PC-9 (cell line): ENCODE measurements around the gene PTPN18. TPM values are rescaled to one million over a fixed set of nuclear protein-coding genes. Genes with fewer than 3 reads are reported as not detected.
A peak's percentile ranks its signal among the peaks of the same experiment; 100 is the strongest.

Source experiments
- Bru-seq: library from RNA; stranded (reverse); fragments of 400-500 nt; gene quantifications from one replicate; lab custom pipeline; 2021; lab: Mats Ljungman, UMichigan
- BruChase-seq, 2 experiments: library from RNA; stranded (reverse); fragments of 400-500 nt; gene quantifications; one replicate each; lab custom pipeline; 2021; lab: Mats Ljungman, UMichigan
- BruUV-seq: library from RNA; stranded (reverse); fragments of 400-500 nt; replicated peaks from 2 replicates; lab custom pipeline; 2021; lab: Mats Ljungman, UMichigan
- CTCF ChIA-PET: fragments of 300-600 bp; sonication (Branson Sonifier 250); formaldehyde crosslinking; loops from one replicate; lab custom pipeline; 2022; ENCODE audit warnings: antibody characterized with exemption; lab: Charles Lee
- POLR2A ChIA-PET: fragments of 300-600 bp; sonication (Branson Sonifier 250); formaldehyde crosslinking; loops from one replicate; lab custom pipeline; 2022; ENCODE audit warnings: antibody characterized with exemption; ENCODE audit not compliant: unreplicated experiment; lab: Charles Lee
- DNase-seq, 2 experiments: peaks; one replicate each; pipeline versions ENCODE4 v3.0.0 to v3.0.0-alpha.2; 2015 to 2022; ENCODE audit warnings: mixed read lengths in 1 of 2
- H2AFZ ChIP-seq: fragments of 200-600 bp; sonication (generic); 2 replicates; pipeline ENCODE4 v1.8.1; 2017; ENCODE audit warnings: antibody characterized with exemption
- H3F3A ChIP-seq: fragments of 200-600 bp; sonication (generic); 2 replicates; pipeline ENCODE4 v1.8.1; 2017; ENCODE audit warnings: antibody characterized with exemption, mild to moderate bottlenecking, low read depth; ENCODE audit not compliant: insufficient read depth
- H3K27ac ChIP-seq: fragments of 200-600 bp; sonication (generic); 2 replicates; pipeline ENCODE4 v1.6.1; 2016; ENCODE audit warnings: mixed run types
- H3K27me3 ChIP-seq: fragments of 200-600 bp; sonication (generic); 2 replicates; pipeline ENCODE4 v1.6.1; 2016; ENCODE audit warnings: low read depth, mixed run types; ENCODE audit not compliant: insufficient read depth
- H3K36me3 ChIP-seq: fragments of 200-600 bp; sonication (generic); 2 replicates; pipeline ENCODE4 v1.6.1; 2016; ENCODE audit warnings: low read depth, mixed run types
- H3K4me1 ChIP-seq: fragments of 200-600 bp; sonication (generic); replicated peaks from 2 replicates; pipeline ENCODE4 v1.6.1; 2016; ENCODE audit warnings: mixed run types; ENCODE audit not compliant: insufficient read depth
- H3K4me2 ChIP-seq: fragments of 200-600 bp; sonication (generic); 2 replicates; pipeline ENCODE4 v1.6.1; 2017; ENCODE audit warnings: mixed run types
- H3K4me3 ChIP-seq: fragments of 200-600 bp; sonication (generic); 2 replicates; pipeline ENCODE4 v1.6.1; 2016; ENCODE audit warnings: mixed run types
- H3K79me2 ChIP-seq: fragments of 200-600 bp; sonication (generic); 2 replicates; pipeline ENCODE4 v1.6.1; 2017; ENCODE audit warnings: low read depth, mixed run types
- H3K9me2 ChIP-seq: fragments of 200-600 bp; sonication (generic); 2 replicates; pipeline ENCODE4 v1.8.1; 2017; ENCODE audit warnings: mild to moderate bottlenecking; ENCODE audit not compliant: insufficient read depth
- H3K9me3 ChIP-seq: fragments of 200-600 bp; sonication (generic); 2 replicates; pipeline ENCODE4 v1.8.1; 2016; ENCODE audit warnings: low read depth; ENCODE audit not compliant: insufficient read depth
- H4K20me1 ChIP-seq: fragments of 200-600 bp; sonication (generic); 2 replicates; pipeline ENCODE4 v1.8.1; 2017; ENCODE audit not compliant: insufficient read depth
- CTCF ChIP-seq: fragments of 200-600 bp; sonication (generic); conservative IDR thresholded peaks from 2 replicates; pipeline ENCODE4 v1.6.1; 2017; ENCODE audit warnings: mixed run types, antibody characterized with exemption, mild to moderate bottlenecking, moderate library complexity
- EZH2 ChIP-seq: fragments of 200-600 bp; sonication (generic); IDR thresholded peaks from 2 replicates; pipeline ENCODE4 v1.8.0; 2017; ENCODE audit warnings: antibody characterized with exemption, low read depth
- intact Hi-C: fragments of 100-400 bp; cut with micrococcal nuclease; formaldehyde crosslinking; loops from one replicate; pipeline ENCODE4 v1.10.0; 2022; ENCODE audit not compliant: unreplicated experiment
- long read RNA-seq: library from polyadenylated mRNA; stranded (forward); transcript quantifications from one replicate; pipeline ENCODE4 v2.0.0, GENCODE V29; 2022
- total RNA-seq: library from RNA; stranded (reverse); gene quantifications from 2 replicates; pipeline ENCODE4 v1.2.3, GENCODE V29; 2021

Gene PTPN18, protein sequence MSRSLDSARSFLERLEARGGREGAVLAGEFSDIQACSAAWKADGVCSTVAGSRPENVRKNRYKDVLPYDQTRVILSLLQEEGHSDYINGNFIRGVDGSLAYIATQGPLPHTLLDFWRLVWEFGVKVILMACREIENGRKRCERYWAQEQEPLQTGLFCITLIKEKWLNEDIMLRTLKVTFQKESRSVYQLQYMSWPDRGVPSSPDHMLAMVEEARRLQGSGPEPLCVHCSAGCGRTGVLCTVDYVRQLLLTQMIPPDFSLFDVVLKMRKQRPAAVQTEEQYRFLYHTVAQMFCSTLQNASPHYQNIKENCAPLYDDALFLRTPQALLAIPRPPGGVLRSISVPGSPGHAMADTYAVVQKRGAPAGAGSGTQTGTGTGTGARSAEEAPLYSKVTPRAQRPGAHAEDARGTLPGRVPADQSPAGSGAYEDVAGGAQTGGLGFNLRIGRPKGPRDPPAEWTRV
- total RNA-seq (54.5 and 55.9 TPM in 2 replicates), Bru-seq, nascent RNA (percentile 59 among the genes with signal in this experiment), BruChase-seq, experiment 1, labeled RNA remaining after a 2-hour chase (percentile 72 among the genes with signal in this experiment), BruChase-seq, experiment 2, labeled RNA remaining after a 6-hour chase (percentile 77 among the genes with signal in this experiment)
- long read RNA-seq, transcript PTPN18-207 (2 exons, 1,717 nt), result major isoform, 5 of 32 reads
- long read RNA-seq, partial matches to known transcripts, result 4 of 32 reads
- long read RNA-seq, other reads (novel, unspliced or antisense), result 16 of 32 reads

DNA sequence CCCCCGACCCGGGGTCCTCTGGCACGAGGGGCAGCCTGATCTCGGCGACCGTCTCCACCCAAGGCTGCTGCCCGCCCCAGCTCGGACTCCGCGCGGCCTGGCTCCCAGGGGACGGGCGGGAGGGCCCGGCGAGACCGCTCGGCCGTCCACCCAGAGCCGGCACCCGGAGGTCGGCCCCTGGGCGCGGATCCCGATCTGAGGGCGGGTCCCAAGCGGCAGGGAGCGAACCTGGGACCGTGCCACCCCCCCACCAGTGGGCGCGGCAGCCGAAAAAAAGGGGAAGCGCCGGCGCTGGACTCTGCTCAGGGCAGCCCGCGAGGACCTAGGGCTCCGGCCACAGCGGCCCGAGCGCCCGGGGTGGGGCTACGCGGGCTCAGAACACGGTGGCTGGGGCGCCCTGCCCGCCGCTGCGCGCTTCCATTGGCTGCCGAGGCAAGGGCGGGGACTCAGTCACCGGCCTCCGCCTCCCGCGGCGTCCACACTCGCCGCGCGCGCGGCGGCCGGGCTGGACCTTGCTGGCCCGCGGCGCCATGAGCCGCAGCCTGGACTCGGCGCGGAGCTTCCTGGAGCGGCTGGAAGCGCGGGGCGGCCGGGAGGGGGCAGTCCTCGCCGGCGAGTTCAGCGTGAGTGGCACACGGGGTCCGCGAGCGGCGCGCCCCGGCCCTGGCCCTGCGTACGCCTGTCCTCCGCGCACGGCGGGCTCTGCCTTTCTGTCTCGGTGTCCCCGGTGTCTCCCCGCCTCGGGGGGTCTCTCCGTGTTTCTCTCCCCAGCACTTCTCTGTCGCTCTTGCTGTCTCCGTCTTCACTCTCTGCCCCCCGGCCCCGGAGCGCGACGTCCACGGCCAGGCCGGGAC is at the start of gene PTPN18:
TSS of gene PTPN18 (plus strand) at position 479 of the 854 bp plus-strand sequence. CDS start at position 531, 52 bp downstream.
- POLR2A ChIA-PET, result no interaction called here
- H3K27ac ChIP-seq, result no peak within 1 kb of the TSS
- intact Hi-C loops, result loop anchor here (1.0 to 5.0 kb wide), 3 partner anchors 16 to 36 kb away; no protein-coding TSS in a partner anchor
- peaks cover 6% of the 10 kb centered on the region; the same call in 1 of the 2 replicates for H3F3A ChIP-seq
- no peaks in the 10 kb centered on the region for H4K20me1 ChIP-seq
- CTCF ChIA-PET, result no interaction called here
- TF ChIP-seq CTCF (peak; percentile 42; the same call in 1 of the 2 replicates), EZH2 (no peak)
- 0 out of 2 replicates have a peak, but pooled peaks cover 7% of the 10 kb centered on the region for H3K79me2 ChIP-seq
- peak within 1 kb of the TSS; percentile 90 for H3K4me2 ChIP-seq
- no peaks in the 10 kb centered on the region for H3K36me3 ChIP-seq
- peak within 1 kb of the TSS; percentile 97 for H2AFZ ChIP-seq
- no TSS peak for BruUV-seq
- no peaks in the 10 kb centered on the region for H3K27me3 ChIP-seq
- peak within 1 kb of the TSS; percentile 88 for H3K4me3 ChIP-seq
- peak; percentile 75 to 87 for DNase-seq
- H3K9me3 ChIP-seq, result no peaks in the 10 kb centered on the region
- H3K9me2 ChIP-seq, result no peaks in the 10 kb centered on the region
- H3K4me1 ChIP-seq, result peaks cover 16% of the 10 kb centered on the region

DNA sequence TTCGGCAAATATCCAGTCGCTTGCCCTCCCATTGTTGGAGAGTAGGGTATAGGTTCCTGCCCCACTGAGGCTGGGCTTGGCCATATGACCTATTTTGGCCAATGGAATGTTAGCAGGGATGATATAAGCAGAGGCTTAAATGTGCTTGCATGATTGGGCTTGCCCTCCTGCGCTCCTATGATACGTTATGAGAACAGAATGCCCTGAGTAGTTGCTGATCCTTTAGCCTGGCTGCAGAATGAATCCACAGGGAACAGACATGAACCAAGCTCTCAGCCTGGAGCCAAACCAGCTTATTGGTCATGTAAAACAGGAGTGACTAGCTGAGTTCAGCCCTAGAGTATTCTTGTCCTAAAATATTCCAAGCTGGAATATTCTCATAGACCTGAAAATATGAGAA is 48.0 kb upstream of the PTPN18 start:
- TF ChIP-seq EZH2, result no peak
- no peak for TF ChIP-seq CTCF
- intact Hi-C loops, result no loop called here
- Histone ChIP-seq H3K4me1 (no peaks in the 10 kb centered on the region), H3K9me3 (no peaks in the 10 kb centered on the region), H3K4me3 (no peak overlapping the region), H3K27me3 (peaks cover 84% of the 10 kb centered on the region), H3K4me2 (no peak overlapping the region), H3K79me2 (no peaks in the 10 kb centered on the region), H4K20me1 (no peaks in the 10 kb centered on the region), H3K36me3 (no peaks in the 10 kb centered on the region), H2AFZ (no peak overlapping the region), H3K9me2 (no peaks in the 10 kb centered on the region), H3K27ac (no peak overlapping the region), H3F3A (no peaks in the 10 kb centered on the region)
- DNase-seq, result no peak
- ChIA-PET POLR2A (no interaction called here), CTCF (no interaction called here)
- no TSS peak for BruUV-seq

DNA sequence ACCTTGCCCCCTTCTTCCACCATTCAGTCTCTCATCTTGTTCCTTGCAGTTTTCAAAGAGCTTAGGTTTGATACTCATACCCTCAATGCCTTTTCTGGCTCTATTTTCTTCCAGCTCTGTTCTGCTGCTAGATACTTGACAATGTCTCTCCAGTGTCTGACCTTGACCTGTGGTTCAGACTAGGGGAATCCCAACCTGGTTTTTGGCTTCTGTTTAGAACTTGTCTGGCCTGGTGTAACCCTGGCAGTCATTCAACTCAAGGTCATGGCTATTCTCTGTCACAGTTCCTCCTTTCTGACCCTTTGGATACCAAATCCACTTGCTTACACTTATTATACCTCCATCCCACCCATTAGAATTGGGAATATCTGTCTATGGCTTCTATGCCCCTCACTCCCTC is 45.0 kb upstream of the PTPN18 start:
- CTCF ChIA-PET, result no interaction called here
- POLR2A ChIA-PET, result no interaction called here
- no TSS peak for BruUV-seq

More for the DNA sequence above, 45.0 kb upstream of the PTPN18 start:
- H3K9me3 ChIP-seq, result no peaks in the 10 kb centered on the region
- no peaks in the 10 kb centered on the region for H4K20me1 ChIP-seq
- peaks cover 87% of the 10 kb centered on the region for H3K27me3 ChIP-seq
- no peaks in the 10 kb centered on the region for H3K36me3 ChIP-seq
- H3F3A ChIP-seq, result no peaks in the 10 kb centered on the region
- H3K9me2 ChIP-seq, result no peaks in the 10 kb centered on the region
- H3K4me2 ChIP-seq, result no peak overlapping the region
- DNase-seq, result no peak
- no peak overlapping the region for H3K27ac ChIP-seq
- no peaks in the 10 kb centered on the region for H3K79me2 ChIP-seq
- H3K4me1 ChIP-seq, result no peaks in the 10 kb centered on the region
- intact Hi-C loops, result no loop called here
- TF ChIP-seq CTCF (no peak), EZH2 (no peak)
- H2AFZ ChIP-seq, result no peak overlapping the region
- no peak overlapping the region for H3K4me3 ChIP-seq
